Esophagus squamous epithelium (tissue), 5 donors: Measurements from ENCODE around the gene CD164L2. TPM values are rescaled to one million over a fixed set of nuclear protein-coding genes. Genes with fewer than 3 reads are reported as not detected.

Source experiments
- DNase-seq: peaks from one replicate; lab custom pipeline; 2025; lab: John Stamatoyannopoulos, UW
- H3K27ac ChIP-seq, 4 donors: fragments of 200-600 bp; sonication (generic); one replicate each; pipeline ENCODE4 v1.5.1; 2016 to 2019; ENCODE audit warnings: mild to moderate bottlenecking in 1 of 4
- H3K27me3 ChIP-seq, 4 donors: fragments of 200-600 bp; sonication (generic); 1 replicate in 3 of 4; 2 replicates in 1 of 4; pipeline versions ENCODE4 v1.5.1 to v1.6.0; 2017 to 2021; ENCODE audit warnings: antibody characterized with exemption in 1 of 4
- H3K36me3 ChIP-seq, 3 donors: fragments of 200-600 bp; sonication (generic); one replicate each; pipeline ENCODE4 v1.5.1; 2016 to 2019
- H3K4me1 ChIP-seq, 3 donors: fragments of 200-600 bp; sonication (generic); one replicate each; pipeline ENCODE4 v1.5.1; 2017 to 2019
- H3K4me3 ChIP-seq, 4 donors: fragments of 200-600 bp; sonication (generic); 1 replicate in 3 of 4; 2 replicates in 1 of 4; pipeline ENCODE4 v1.5.1; 2016 to 2019; ENCODE audit warnings: mild to moderate bottlenecking in 2 of 4, moderate library complexity in 1 of 4
- H3K9me3 ChIP-seq, 3 donors: fragments of 200-600 bp; sonication (generic); one replicate each; pipeline ENCODE4 v1.5.1; 2016 to 2019
- CTCF ChIP-seq, 6 experiments: fragments of 450-650 bp in 4 of 6; fragments of 200-600 bp in 2 of 6; sonication (generic) in 2 of 6; IDR thresholded peaks; one replicate each; pipeline ENCODE4 v1.5.1; 2016 to 2019; ENCODE audit warnings: antibody characterized with exemption in 6 of 6, mild to moderate bottlenecking in 4 of 6, moderate library complexity in 4 of 6
- POLR2A ChIP-seq, 4 donors: fragments of 450-650 bp; IDR thresholded peaks; one replicate each; pipeline ENCODE4 v1.6.1; 2017; ENCODE audit warnings: antibody characterized with exemption in 4 of 4, mild to moderate bottlenecking in 4 of 4, moderate library complexity in 3 of 4
- WGBS, 2 donors: methylation state at CpG; one replicate each; pipeline ENCODE4 v1.1.5; 2018; 5-methylcytosine and 5-hydroxymethylcytosine counted together
- intact Hi-C: fragments of 100-400 bp; cut with DNase I; formaldehyde crosslinking; loops from one replicate; pipeline ENCODE4 v1.15.0; 2022
- total RNA-seq, 4 donors: library from RNA; depleted of rRNA; stranded (reverse); fragments of >200 nt; gene quantifications; one replicate each; pipeline ENCODE4 v1.1.0, GENCODE V29; 2016
- donor health status: DM: yes; HTN: yes; CAD: no.

CD164L2 gene
- total RNA-seq, 4 donors from 2014 or later = 4.8 to 15.4 (median 6.5) TPM

GRCh38 chr1:27368869-27369582 is 14.1 kb downstream of the CD164L2 start:
- TF ChIP-seq POLR2A (IDR thresholded peaks at IDR 0.05) (no peak), CTCF (IDR thresholded peaks at IDR 0.05) (peak in 1 of 6 experiments; percentile 41)
- Histone ChIP-seq H3K27ac (peak overlapping the region; percentile 51 to 100 (median 91)), H3K4me1 (peaks cover 46 to 71% (median 50%) of the 10 kb centered on the region in 3 donors), H3K36me3 (peaks cover 3 to 10% (median 8%) of the 10 kb centered on the region in 3 donors), H3K27me3 (no peaks in the 10 kb centered on the region), H3K9me3 (no peaks in the 10 kb centered on the region), H3K4me3 (no peak overlapping the region)
- intact Hi-C loops = no loop called here
- WGBS, 2 donors = 40 to 53% methylated on average over 9 to 10 of the region's 13 CpGs
- no peak for DNase-seq

- TF ChIP-seq POLR2A (IDR thresholded peaks at IDR 0.05) = no peak
- TF ChIP-seq CTCF (IDR thresholded peaks at IDR 0.05) = no peak
- H3K27me3 ChIP-seq = no peaks in the 10 kb centered on the region
- WGBS, 2 donors = 29 to 35% methylated on average over 2 to 4 of the region's 8 CpGs
- H3K4me1 ChIP-seq = peaks cover 44 to 61% (median 53%) of the 10 kb centered on the region in 3 donors
- no peak for DNase-seq
- H3K4me3 ChIP-seq = peak overlapping the region; percentile 52 to 97 (median 78)
- no peaks in the 10 kb centered on the region for H3K9me3 ChIP-seq
- peak overlapping the region; percentile 96 to 100 (median 100) for H3K27ac ChIP-seq
- intact Hi-C loops = no loop called here
- peaks cover 21 to 28% (median 27%) of the 10 kb centered on the region in 3 donors for H3K36me3 ChIP-seq
These were observed 15.9 kb downstream of the CD164L2 start for GRCh38 chr1:27367160-27367650.

- no peaks in the 10 kb centered on the region for H3K9me3 ChIP-seq
- intact Hi-C loops = no loop called here
- WGBS, 2 donors = 0% methylated on average over 1 of the region's 67 CpGs; no CpG with 5 or more reads in 1 of the 2 donors
- H3K27ac ChIP-seq = peak within 1 kb of the TSS; percentile 96 to 100 (median 100)
- TF ChIP-seq CTCF (IDR thresholded peaks at IDR 0.05) (peak in 2 of 6 experiments; percentile 22 to 24), POLR2A (IDR thresholded peaks at IDR 0.05) (peak in 3 of 4 donors; percentile 58 to 94 (median 88))
- no peaks in the 10 kb centered on the region for H3K27me3 ChIP-seq
- peak; percentile 33 for DNase-seq
- H3K36me3 ChIP-seq = peaks cover 27 to 35% (median 33%) of the 10 kb centered on the region in 3 donors
- peaks cover 44 to 61% (median 53%) of the 10 kb centered on the region in 3 donors for H3K4me1 ChIP-seq
- H3K4me3 ChIP-seq = peak within 1 kb of the TSS; percentile 52 to 97 (median 78)
These were observed 16.5 kb downstream of the CD164L2 start, which contains the start of gene MAP3K6 for GRCh38 chr1:27366411-27367159. MAP3K6 (minus strand) TSS chr1:27366961; CDS start chr1:27366597, 364 bp downstream.

GRCh38 chr1:27366113-27366410 is 17.1 kb downstream of the CD164L2 start:
- peaks cover 44 to 63% (median 53%) of the 10 kb centered on the region in 3 donors for H3K4me1 ChIP-seq
- peak overlapping the region; percentile 96 to 100 (median 100) for H3K27ac ChIP-seq
- H3K9me3 ChIP-seq = no peaks in the 10 kb centered on the region
- H3K27me3 ChIP-seq = no peaks in the 10 kb centered on the region
- TF ChIP-seq POLR2A (IDR thresholded peaks at IDR 0.05) (peak in 1 of 4 donors; percentile 51), CTCF (IDR thresholded peaks at IDR 0.05) (no peak)
- H3K4me3 ChIP-seq = peak overlapping the region; percentile 52 to 97 (median 78)
- no peak for DNase-seq
- 0% methylated on average over 2 to 4 of the region's 30 CpGs for WGBS, 2 donors
- intact Hi-C loops = no loop called here
- peaks cover 32 to 40% (median 38%) of the 10 kb centered on the region in 3 donors for H3K36me3 ChIP-seq
